ENCODE results near the gene ZNF225.
A peak's percentile ranks its signal among the peaks of the same experiment; 100 is the strongest.

DNA sequence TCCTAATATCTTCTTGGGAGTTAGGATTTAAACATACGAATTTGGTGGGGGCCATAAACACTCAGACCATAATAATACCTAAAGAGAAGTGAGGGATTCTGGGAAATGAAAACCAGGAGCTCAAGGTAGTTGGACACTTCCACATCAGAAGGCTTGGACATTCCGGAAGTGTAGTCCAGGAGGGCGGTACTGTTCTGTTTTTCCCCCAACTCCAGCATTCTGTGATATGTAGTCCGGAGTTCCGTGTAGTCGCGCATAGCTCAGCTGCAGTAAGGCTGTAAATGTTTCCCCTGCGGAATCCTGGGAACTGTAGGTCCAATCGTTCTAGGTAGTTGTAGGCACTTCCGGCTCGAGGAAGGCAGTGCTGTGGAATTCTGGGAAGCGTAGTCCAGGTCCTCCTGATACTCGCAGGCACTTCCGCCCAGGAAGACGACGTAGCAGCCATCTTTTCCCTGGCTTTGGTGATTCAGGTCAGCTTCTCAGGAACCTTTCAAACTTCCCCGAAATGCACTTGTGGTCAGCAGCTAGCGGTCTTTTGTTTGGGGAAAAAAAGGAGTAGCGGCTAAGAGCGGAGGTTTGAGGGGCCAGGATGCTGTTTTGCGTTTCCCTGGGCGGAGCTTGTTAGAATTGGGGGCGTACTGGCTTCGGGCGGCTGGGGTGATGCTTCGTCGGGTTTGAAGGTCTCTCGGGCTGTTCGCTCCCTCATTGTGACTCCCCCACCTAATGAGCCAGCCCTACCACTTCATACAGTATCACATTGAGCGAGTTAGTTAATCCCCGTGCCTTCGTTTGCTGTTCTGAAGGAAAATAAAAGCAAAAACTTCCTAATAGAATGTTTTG is 51.7 kb downstream of the ZNF225 start, which contains the start of gene ZNF226:
- TF ChIP-seq, protein P1, sequence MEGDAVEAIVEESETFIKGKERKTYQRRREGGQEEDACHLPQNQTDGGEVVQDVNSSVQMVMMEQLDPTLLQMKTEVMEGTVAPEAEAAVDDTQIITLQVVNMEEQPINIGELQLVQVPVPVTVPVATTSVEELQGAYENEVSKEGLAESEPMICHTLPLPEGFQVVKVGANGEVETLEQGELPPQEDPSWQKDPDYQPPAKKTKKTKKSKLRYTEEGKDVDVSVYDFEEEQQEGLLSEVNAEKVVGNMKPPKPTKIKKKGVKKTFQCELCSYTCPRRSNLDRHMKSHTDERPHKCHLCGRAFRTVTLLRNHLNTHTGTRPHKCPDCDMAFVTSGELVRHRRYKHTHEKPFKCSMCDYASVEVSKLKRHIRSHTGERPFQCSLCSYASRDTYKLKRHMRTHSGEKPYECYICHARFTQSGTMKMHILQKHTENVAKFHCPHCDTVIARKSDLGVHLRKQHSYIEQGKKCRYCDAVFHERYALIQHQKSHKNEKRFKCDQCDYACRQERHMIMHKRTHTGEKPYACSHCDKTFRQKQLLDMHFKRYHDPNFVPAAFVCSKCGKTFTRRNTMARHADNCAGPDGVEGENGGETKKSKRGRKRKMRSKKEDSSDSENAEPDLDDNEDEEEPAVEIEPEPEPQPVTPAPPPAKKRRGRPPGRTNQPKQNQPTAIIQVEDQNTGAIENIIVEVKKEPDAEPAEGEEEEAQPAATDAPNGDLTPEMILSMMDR (IDR thresholded peaks at IDR 0.05): peak in 1 of 7 experiments; percentile 6
- TF ChIP-seq POLR2A (IDR thresholded peaks at IDR 0.05): peak in 2 of 3 donors; percentile 42 to 53

All from body of pancreas (tissue), 4 donors.